ENCODE data around the gene FRMD1. TPM values are rescaled to one million over a fixed set of nuclear protein-coding genes. Genes with fewer than 3 reads are reported as not detected.

Gene FRMD1
- total and polyA plus RNA-seq, 2 of the 8 experiments (the other 6 are each of a cell fraction or from before 2014, with no cell fraction given), result 0.36 TPM; not detected in 1

DNA sequence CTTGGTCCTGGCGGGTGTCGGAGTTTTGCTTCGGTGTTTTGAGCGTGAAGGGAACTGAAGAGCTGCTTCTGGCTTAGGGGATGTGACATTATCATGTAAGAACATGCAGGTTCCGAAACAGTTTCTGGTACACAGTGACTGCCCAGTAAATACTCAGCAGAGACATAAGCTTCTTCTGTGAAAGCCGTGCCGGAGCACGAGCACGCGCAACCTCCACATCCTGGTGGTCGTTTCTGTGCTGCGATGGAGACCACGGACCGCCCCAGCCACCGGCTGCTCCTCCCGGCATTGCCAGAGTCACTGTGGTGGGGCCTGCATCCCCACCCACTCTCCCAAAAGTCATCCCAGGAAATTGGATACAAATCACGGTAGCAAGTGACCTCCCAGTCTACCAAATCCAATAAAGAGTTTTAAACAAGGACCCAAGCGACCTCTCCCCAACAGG is 62.8 kb downstream of the FRMD1 start:
- Histone ChIP-seq H2BK20ac (ENCODE audit: low read length) (no peak overlapping the region), H4K8ac (ENCODE audit: extremely low read depth, insufficient read depth, low read length) (no peak overlapping the region), H2BK5ac (ENCODE audit: low read depth, low read length) (no peak overlapping the region), H2BK15ac (ENCODE audit: low read length) (no peak overlapping the region), H3K79me2 (ENCODE audit: control insufficient read depth in 1 of 2, insufficient read depth in 2 of 2, low read length in 2 of 2) (no peaks in the 10 kb centered on the region), H4K91ac (replicated peaks; ENCODE audit: insufficient read length, low read length) (no peak overlapping the region), H2BK12ac (ENCODE audit: low read depth, low read length) (no peak overlapping the region), H3K27ac (ENCODE audit: low read depth, low read length) (no peak overlapping the region), H3K9me3 (ENCODE audit: insufficient read depth in 2 of 2, low read depth in 1 of 2, low read length in 1 of 2) (peaks cover 4 to 6% of the 10 kb centered on the region in 2 experiments; a peak in 2 of 4 replicates), H3K36me3 (ENCODE audit: control insufficient read depth in 2 of 4, insufficient read depth in 4 of 4, low read length in 3 of 4) (no peaks in the 10 kb centered on the region), H3K4me3 (ENCODE audit: extremely low read depth in 1 of 4, insufficient read depth in 2 of 4, low read depth in 3 of 4, low read length in 4 of 4) (no peak overlapping the region), H3K23ac (ENCODE audit: insufficient read length) (no peak overlapping the region), H3K18ac (ENCODE audit: extremely low read depth, low read length) (no peak overlapping the region), H3K4me1 (replicated peaks in 1 of 4; ENCODE audit: control insufficient read depth in 3 of 4, insufficient read depth in 4 of 4, low read length in 3 of 4) (peaks cover 0 to 7% (median 2%) of the 10 kb centered on the region in 4 experiments; a peak in 3 of 7 replicates), H2BK120ac (replicated peaks; ENCODE audit: low read depth, low read length) (no peak overlapping the region), H3K56ac (replicated peaks; ENCODE audit: insufficient read length, low read depth, low read length) (no peak overlapping the region), H3K4ac (replicated peaks; ENCODE audit: insufficient read length, low read depth, low read length) (no peak overlapping the region), H3K27me3 (replicated peaks in 1 of 4; ENCODE audit: control insufficient read depth in 3 of 4, extremely low read depth in 1 of 4, insufficient read depth in 3 of 4, low read length in 3 of 4) (no peaks in the 10 kb centered on the region), H2AK5ac (ENCODE audit: low read depth, low read length) (no peak overlapping the region), H3K4me2 (ENCODE audit: insufficient read depth in 1 of 2, low read depth in 2 of 2, low read length in 2 of 2) (0 out of 4 replicates have a peak overlapping the region, but pooled peaks of 1 of the 2 experiments have one; percentile 39), H2AFZ (ENCODE audit: low read length) (no peak overlapping the region), H4K5ac (ENCODE audit: insufficient read length, low read depth, low read length) (no peak overlapping the region), H3K79me1 (ENCODE audit: low read depth, low read length) (no peaks in the 10 kb centered on the region), H3K23me2 (ENCODE audit: low read depth, low read length) (peaks cover 2% of the 10 kb centered on the region), H3K14ac (ENCODE audit: insufficient read length) (no peak overlapping the region), H4K20me1 (replicated peaks in 1 of 2; ENCODE audit: control insufficient read depth in 1 of 2, insufficient read depth in 2 of 2, low read length in 2 of 2) (no peaks in the 10 kb centered on the region), H3K9ac (replicated peaks in 1 of 4; ENCODE audit: extremely low read depth in 1 of 4, low read depth in 3 of 4, low read length in 3 of 4) (no peak overlapping the region)
- no peak for FAIRE-seq
- POLR2A ChIA-PET (ENCODE audit: partially characterized antibody), result interaction anchor here (1.0 kb wide), 1 partner anchor 13 kb away, joined by 3 read pairs; no protein-coding TSS in a partner anchor
- DNase-seq (ENCODE audit: low read depth in 1 of 2, low spot score in 2 of 2), result peak in 1 of 2 experiments; percentile 36
- CTCF ChIA-PET (ENCODE audit: partially characterized antibody), result interaction anchor here (1.4 kb wide), 1 partner anchor 21 kb away, joined by 4 read pairs; no protein-coding TSS in a partner anchor
- WGBS, 2 experiments (ENCODE audit: extremely low coverage in 1 of 2, insufficient coverage in 1 of 2, insufficient read length in 1 of 2, insufficient replicate concordance in 2 of 2, low coverage in 1 of 2, low lambda C conversion rate in 2 of 2, missing lambda C conversion rate in 1 of 2), result 93% methylated on average over 18 of the region's 18 CpGs; no CpG with 5 or more reads in 1 of the 2 experiments
- TF ChIP-seq TAF7 (optimal IDR thresholded peaks at IDR 0.05; ENCODE audit: borderline replicate concordance, low read depth, low read length), result no peak
